Mammary epithelial cell (primary cell): ENCODE data around the gene SALL2.

ENCODE experiments used
- EZH2 ChIP-seq: IDR thresholded peaks from 2 replicates; pipeline ENCODE4 v1.6.1; 2012; ENCODE audit warnings: low read length, inconsistent platforms, borderline replicate concordance
- TF ChIP-seq, protein P1 (sequence below), 2 donors: IDR thresholded peaks in 1 of 2; conservative IDR thresholded peaks in 1 of 2; 2 replicates each; pipeline ENCODE4 v1.5.1; 2011 to 2012; ENCODE audit warnings: inconsistent platforms in 2 of 2, low read length in 2 of 2, mild to moderate bottlenecking in 2 of 2, control low read depth in 1 of 2, low read depth in 1 of 2; ENCODE audit not compliant: insufficient read depth in 1 of 2; ENCODE audit errors: extremely low read depth in 1 of 2

- TF ChIP-seq, protein P1, sequence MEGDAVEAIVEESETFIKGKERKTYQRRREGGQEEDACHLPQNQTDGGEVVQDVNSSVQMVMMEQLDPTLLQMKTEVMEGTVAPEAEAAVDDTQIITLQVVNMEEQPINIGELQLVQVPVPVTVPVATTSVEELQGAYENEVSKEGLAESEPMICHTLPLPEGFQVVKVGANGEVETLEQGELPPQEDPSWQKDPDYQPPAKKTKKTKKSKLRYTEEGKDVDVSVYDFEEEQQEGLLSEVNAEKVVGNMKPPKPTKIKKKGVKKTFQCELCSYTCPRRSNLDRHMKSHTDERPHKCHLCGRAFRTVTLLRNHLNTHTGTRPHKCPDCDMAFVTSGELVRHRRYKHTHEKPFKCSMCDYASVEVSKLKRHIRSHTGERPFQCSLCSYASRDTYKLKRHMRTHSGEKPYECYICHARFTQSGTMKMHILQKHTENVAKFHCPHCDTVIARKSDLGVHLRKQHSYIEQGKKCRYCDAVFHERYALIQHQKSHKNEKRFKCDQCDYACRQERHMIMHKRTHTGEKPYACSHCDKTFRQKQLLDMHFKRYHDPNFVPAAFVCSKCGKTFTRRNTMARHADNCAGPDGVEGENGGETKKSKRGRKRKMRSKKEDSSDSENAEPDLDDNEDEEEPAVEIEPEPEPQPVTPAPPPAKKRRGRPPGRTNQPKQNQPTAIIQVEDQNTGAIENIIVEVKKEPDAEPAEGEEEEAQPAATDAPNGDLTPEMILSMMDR (conservative IDR thresholded peaks at IDR 0.05 in 1 of 2, IDR thresholded peaks at IDR 0.05 in 1 of 2; ENCODE audit: extremely low read depth in 1 of 2, insufficient read depth in 1 of 2, low read depth in 1 of 2, low read length in 2 of 2), result no peak
- TF ChIP-seq EZH2, result no peak
Observed at GRCh38 chr14:21521501-21521900, 4.6 kb downstream of the SALL2 start.
